GM23338 (cell line): Measurements from ENCODE around the gene STT3B. TPM values are rescaled to one million over a fixed set of nuclear protein-coding genes. Genes with fewer than 3 reads are reported as not detected.

Experiments
- ATAC-seq: fragments of 200-7000 bp; cut with Tn5 transposase; 3 replicates; pipeline ENCODE4 v1.9.1; 2020
- DNase-seq: peaks from one replicate; pipeline ENCODE4 v3.0.0-alpha.2; 2015; ENCODE audit warnings: low spot score
- H2AFZ ChIP-seq: fragments of 200-600 bp; sonication (generic); 2 replicates; pipeline ENCODE4 v1.8.0; 2016; ENCODE audit warnings: antibody characterized with exemption, mild to moderate bottlenecking, moderate library complexity
- H3F3A ChIP-seq: fragments of 200-600 bp; sonication (generic); replicated peaks from 2 replicates; pipeline ENCODE4 v1.8.0; 2017; ENCODE audit warnings: antibody characterized with exemption, mixed run types, low read depth
- H3K27ac ChIP-seq: fragments of 200-600 bp; sonication (generic); 2 replicates; pipeline ENCODE4 v1.6.1; 2016; ENCODE audit warnings: low read depth
- H3K27me3 ChIP-seq: fragments of 200-600 bp; sonication (generic); 2 replicates; pipeline ENCODE4 v1.8.0; 2016; ENCODE audit warnings: mild to moderate bottlenecking, mixed run types, moderate library complexity; ENCODE audit not compliant: insufficient read depth
- H3K36me3 ChIP-seq: fragments of 200-600 bp; sonication (generic); 2 replicates; pipeline ENCODE4 v1.8.0; 2016; ENCODE audit warnings: mild to moderate bottlenecking; ENCODE audit not compliant: insufficient read depth
- H3K4me1 ChIP-seq: fragments of 200-600 bp; sonication (generic); 2 replicates; pipeline ENCODE4 v1.8.0; 2016; ENCODE audit warnings: mild to moderate bottlenecking, moderate library complexity; ENCODE audit not compliant: insufficient read depth
- H3K4me2 ChIP-seq: fragments of 200-600 bp; sonication (generic); 2 replicates; pipeline ENCODE4 v1.7.1; 2017; ENCODE audit warnings: mixed run types
- H3K4me3 ChIP-seq: fragments of 200-600 bp; sonication (generic); 2 replicates; pipeline ENCODE4 v1.6.1; 2016; ENCODE audit warnings: mixed run types
- H3K79me2 ChIP-seq: fragments of 200-600 bp; sonication (generic); replicated peaks from 2 replicates; pipeline ENCODE4 v1.8.0; 2017; ENCODE audit warnings: mild to moderate bottlenecking; ENCODE audit not compliant: insufficient read depth
- H3K9me2 ChIP-seq: fragments of 200-600 bp; sonication (generic); 2 replicates; pipeline ENCODE4 v1.8.0; 2017; ENCODE audit not compliant: insufficient read depth
- H4K20me1 ChIP-seq: fragments of 200-600 bp; sonication (generic); replicated peaks from 2 replicates; pipeline ENCODE4 v1.8.0; 2017; ENCODE audit warnings: mild to moderate bottlenecking; ENCODE audit not compliant: insufficient read depth
- H3K27ac Mint-ChIP-seq: 2 replicates; pipeline ENCODE4 v1.8.0; 2020; ENCODE audit warnings: inconsistent platforms, mild to moderate bottlenecking, moderate library complexity, mixed read lengths
- H3K27me3 Mint-ChIP-seq: 3 replicates; pipeline ENCODE4 v1.8.0; 2022; ENCODE audit warnings: low read depth, mild to moderate bottlenecking, moderate library complexity, mixed read lengths, inconsistent platforms; ENCODE audit not compliant: insufficient read depth, poor library complexity
- H3K36me3 Mint-ChIP-seq: 3 replicates; pipeline ENCODE4 v1.8.0; 2021; ENCODE audit warnings: low read depth, mild to moderate bottlenecking, inconsistent platforms, moderate library complexity, mixed read lengths
- H3K4me1 Mint-ChIP-seq: 3 replicates; pipeline ENCODE4 v1.8.0; 2020; ENCODE audit warnings: mild to moderate bottlenecking, inconsistent platforms, mixed read lengths
- H3K4me3 Mint-ChIP-seq: 3 replicates; pipeline ENCODE4 v1.8.0; 2021; ENCODE audit warnings: moderate library complexity, mild to moderate bottlenecking, inconsistent platforms, mixed read lengths
- H3K9me3 Mint-ChIP-seq: 3 replicates; pipeline ENCODE4 v1.8.0; 2020; ENCODE audit warnings: moderate library complexity, mild to moderate bottlenecking, inconsistent platforms, mixed read lengths
- CREB1 ChIP-seq: fragments of 250-450 bp; sonication (Bioruptor Pico); IDR thresholded peaks from 2 replicates; pipeline ENCODE4 v1.5.0; 2020; ENCODE audit warnings: low read depth, mild to moderate bottlenecking, moderate library complexity
- CTCF ChIP-seq, 2 experiments: fragments of 200-600 bp in 1 of 2; sonication (generic) in 1 of 2; conservative IDR thresholded peaks; 2 replicates each; pipeline versions ENCODE4 v1.5.1 to v1.6.1; 2016 to 2017; ENCODE audit warnings: antibody characterized with exemption in 2 of 2, low read depth in 2 of 2, mild to moderate bottlenecking in 2 of 2, moderate library complexity in 1 of 2
- EZH2 ChIP-seq: fragments of 200-600 bp; sonication (generic); IDR thresholded peaks from one replicate; pipeline ENCODE4 v1.8.0; 2017; ENCODE audit warnings: antibody characterized with exemption, mild to moderate bottlenecking, low read depth; ENCODE audit not compliant: unreplicated experiment
- EZH2phosphoT487 ChIP-seq: fragments of 200-600 bp; sonication (generic); IDR thresholded peaks from one replicate; pipeline ENCODE4 v1.8.1; 2018; ENCODE audit warnings: antibody characterized with exemption; ENCODE audit not compliant: unreplicated experiment
- JUNB ChIP-seq: IDR thresholded peaks from one replicate; pipeline ENCODE4 v1.6.1; 2016; ENCODE audit warnings: antibody characterized with exemption; ENCODE audit not compliant: unreplicated experiment
- NANOG ChIP-seq: IDR thresholded peaks from 2 replicates; pipeline ENCODE4 v1.6.1; 2016; ENCODE audit warnings: antibody characterized with exemption, borderline replicate concordance
- POLR2AphosphoS5 ChIP-seq: IDR thresholded peaks from 2 replicates; pipeline ENCODE4 v1.6.1; 2016; ENCODE audit warnings: antibody characterized with exemption, low read depth
- STAT1 ChIP-seq: IDR thresholded peaks from one replicate; pipeline ENCODE4 v1.6.1; 2016; ENCODE audit warnings: antibody characterized with exemption; ENCODE audit not compliant: unreplicated experiment
- ZNF114 ChIP-seq: fragments of 250-450 bp; sonication (Bioruptor Pico); IDR thresholded peaks from 2 replicates; pipeline ENCODE4 v1.5.0; 2020; ENCODE audit warnings: mild to moderate bottlenecking, moderate library complexity
- ZNF331 ChIP-seq: fragments of 250-450 bp; sonication (Bioruptor Pico); IDR thresholded peaks from 2 replicates; pipeline ENCODE4 v1.5.0; 2020; ENCODE audit warnings: low read depth, mild to moderate bottlenecking, moderate library complexity
- ZNF462 ChIP-seq: fragments of 250-450 bp; sonication (Bioruptor Pico); IDR thresholded peaks from 2 replicates; pipeline ENCODE4 v1.5.0; 2020; ENCODE audit warnings: mild to moderate bottlenecking, moderate library complexity
- polyA plus RNA-seq: library from polyadenylated mRNA; unstranded; fragments of >200 nt; fragmentation: Nextera tagmentation; extraction: Ambion mirVana; gene quantifications from 2 replicates; pipeline ENCODE4 v1.2.1, GENCODE V29; 2016
- total RNA-seq: library from RNA; depleted of rRNA; stranded (reverse); fragments of >200 nt; shearing (Covaris generic); gene quantifications from 2 replicates; pipeline ENCODE4 v1.2.3, GENCODE V29; 2014
- TF ChIP-seq, protein P1 (sequence below): IDR thresholded peaks from 2 replicates; pipeline ENCODE4 v1.6.1; 2016; ENCODE audit warnings: antibody characterized with exemption
- TF ChIP-seq, protein P2 (sequence below): IDR thresholded peaks from one replicate; pipeline ENCODE4 v1.6.1; 2018; ENCODE audit warnings: antibody characterized with exemption; ENCODE audit not compliant: unreplicated experiment

STT3B gene
- total and polyA plus RNA-seq, 2 experiments from 2014 or later = 44.1 to 167 TPM

DNA sequence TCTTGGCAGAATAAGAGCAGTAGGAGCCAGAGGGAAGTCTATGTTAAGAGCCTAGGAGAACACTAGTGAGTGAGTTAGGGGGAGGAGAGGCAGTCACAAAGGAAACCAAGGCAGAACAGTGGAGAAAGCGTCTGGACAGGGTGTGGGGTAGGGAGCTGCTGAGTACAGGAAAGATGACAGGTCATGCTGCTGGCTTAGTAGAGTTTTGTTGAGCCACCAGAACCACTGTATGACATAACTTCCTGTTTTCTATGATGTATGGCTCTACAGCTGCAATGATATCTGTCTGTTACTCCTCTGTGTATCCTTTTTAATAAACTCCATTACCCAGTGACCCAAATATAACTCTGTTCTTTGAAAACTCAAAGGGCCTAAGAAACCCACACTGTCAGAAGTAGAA lies 10.6 kb upstream of the STT3B start:
- Mint-ChIP-seq H3K27me3 (no peaks in the 10 kb centered on the region), H3K36me3 (no peaks in the 10 kb centered on the region), H3K27ac (no peak overlapping the region), H3K4me1 (peaks cover 6% of the 10 kb centered on the region; the same call in 2 of the 3 replicates), H3K9me3 (no peaks in the 10 kb centered on the region), H3K4me3 (no peak overlapping the region)
- ATAC-seq = no peak
- H3F3A ChIP-seq = no peaks in the 10 kb centered on the region
- peak overlapping the region; percentile 78; the same call in 1 of the 2 replicates for H2AFZ ChIP-seq
- H3K4me1 ChIP-seq = no peaks in the 10 kb centered on the region
- H3K27me3 ChIP-seq = no peaks in the 10 kb centered on the region
- no peaks in the 10 kb centered on the region for H4K20me1 ChIP-seq
- no peaks in the 10 kb centered on the region for H3K36me3 ChIP-seq
- H3K79me2 ChIP-seq = no peaks in the 10 kb centered on the region
- no peak overlapping the region for H3K4me3 ChIP-seq
- H3K27ac ChIP-seq = no peak overlapping the region
- H3K9me2 ChIP-seq = no peaks in the 10 kb centered on the region; the same call in 1 of the 2 replicates
- DNase-seq = no peak
- H3K4me2 ChIP-seq = no peak overlapping the region
- TF ChIP-seq STAT1 (no peak), JUNB (no peak), CTCF (conservative IDR thresholded peaks at IDR 0.05; ENCODE audit: low read depth in 2 of 2) (no peak), POLR2AphosphoS5 (no peak), EZH2 (no peak), ZNF114 (CRISPR knock-in tag) (no peak), EZH2phosphoT487 (no peak), ZNF462 (CRISPR knock-in tag) (no peak), CREB1 (CRISPR knock-in tag) (no peak), ZNF331 (CRISPR knock-in tag) (no peak), NANOG (no peak)
- TF ChIP-seq, protein P1, sequence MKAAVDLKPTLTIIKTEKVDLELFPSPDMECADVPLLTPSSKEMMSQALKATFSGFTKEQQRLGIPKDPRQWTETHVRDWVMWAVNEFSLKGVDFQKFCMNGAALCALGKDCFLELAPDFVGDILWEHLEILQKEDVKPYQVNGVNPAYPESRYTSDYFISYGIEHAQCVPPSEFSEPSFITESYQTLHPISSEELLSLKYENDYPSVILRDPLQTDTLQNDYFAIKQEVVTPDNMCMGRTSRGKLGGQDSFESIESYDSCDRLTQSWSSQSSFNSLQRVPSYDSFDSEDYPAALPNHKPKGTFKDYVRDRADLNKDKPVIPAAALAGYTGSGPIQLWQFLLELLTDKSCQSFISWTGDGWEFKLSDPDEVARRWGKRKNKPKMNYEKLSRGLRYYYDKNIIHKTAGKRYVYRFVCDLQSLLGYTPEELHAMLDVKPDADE = no peak
- TF ChIP-seq, protein P2, sequence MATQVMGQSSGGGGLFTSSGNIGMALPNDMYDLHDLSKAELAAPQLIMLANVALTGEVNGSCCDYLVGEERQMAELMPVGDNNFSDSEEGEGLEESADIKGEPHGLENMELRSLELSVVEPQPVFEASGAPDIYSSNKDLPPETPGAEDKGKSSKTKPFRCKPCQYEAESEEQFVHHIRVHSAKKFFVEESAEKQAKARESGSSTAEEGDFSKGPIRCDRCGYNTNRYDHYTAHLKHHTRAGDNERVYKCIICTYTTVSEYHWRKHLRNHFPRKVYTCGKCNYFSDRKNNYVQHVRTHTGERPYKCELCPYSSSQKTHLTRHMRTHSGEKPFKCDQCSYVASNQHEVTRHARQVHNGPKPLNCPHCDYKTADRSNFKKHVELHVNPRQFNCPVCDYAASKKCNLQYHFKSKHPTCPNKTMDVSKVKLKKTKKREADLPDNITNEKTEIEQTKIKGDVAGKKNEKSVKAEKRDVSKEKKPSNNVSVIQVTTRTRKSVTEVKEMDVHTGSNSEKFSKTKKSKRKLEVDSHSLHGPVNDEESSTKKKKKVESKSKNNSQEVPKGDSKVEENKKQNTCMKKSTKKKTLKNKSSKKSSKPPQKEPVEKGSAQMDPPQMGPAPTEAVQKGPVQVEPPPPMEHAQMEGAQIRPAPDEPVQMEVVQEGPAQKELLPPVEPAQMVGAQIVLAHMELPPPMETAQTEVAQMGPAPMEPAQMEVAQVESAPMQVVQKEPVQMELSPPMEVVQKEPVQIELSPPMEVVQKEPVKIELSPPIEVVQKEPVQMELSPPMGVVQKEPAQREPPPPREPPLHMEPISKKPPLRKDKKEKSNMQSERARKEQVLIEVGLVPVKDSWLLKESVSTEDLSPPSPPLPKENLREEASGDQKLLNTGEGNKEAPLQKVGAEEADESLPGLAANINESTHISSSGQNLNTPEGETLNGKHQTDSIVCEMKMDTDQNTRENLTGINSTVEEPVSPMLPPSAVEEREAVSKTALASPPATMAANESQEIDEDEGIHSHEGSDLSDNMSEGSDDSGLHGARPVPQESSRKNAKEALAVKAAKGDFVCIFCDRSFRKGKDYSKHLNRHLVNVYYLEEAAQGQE = no peak
